Upper lobe of left lung (tissue), 4 donors: Measurements from ENCODE around the gene ALCAM.

ENCODE experiments used
- CTCF ChIP-seq, 6 experiments: fragments of 450-650 bp in 4 of 6; fragments of 200-600 bp in 2 of 6; sonication (generic) in 2 of 6; IDR thresholded peaks; one replicate each; pipeline ENCODE4 v1.5.1; 2016 to 2019; ENCODE audit warnings: antibody characterized with exemption in 6 of 6
- POLR2A ChIP-seq, 4 donors: fragments of 450-650 bp; IDR thresholded peaks; one replicate each; pipeline ENCODE4 v1.5.1; 2016 to 2017; ENCODE audit warnings: antibody characterized with exemption in 4 of 4, mild to moderate bottlenecking in 2 of 4
- POLR2AphosphoS5 ChIP-seq, 2 donors: sonication (generic); formaldehyde crosslinking; IDR thresholded peaks; one replicate each; pipeline ENCODE4 v1.5.1; 2017; ENCODE audit warnings: antibody characterized with exemption in 2 of 2

GRCh38 chr3:105480768-105481167 is 114.1 kb downstream of the ALCAM start:
- no peak for TF ChIP-seq POLR2AphosphoS5 (IDR thresholded peaks at IDR 0.05)
- no peak for TF ChIP-seq POLR2A (IDR thresholded peaks at IDR 0.05)
- no peak for TF ChIP-seq CTCF (IDR thresholded peaks at IDR 0.05)
